Stimulated activated CD8-positive, alpha-beta memory T cell treated with anti-CD3 and anti-CD28 coated beads, Interleukin-7, amount 100 ng/mL, for 48 hours (primary cell): ENCODE measurements around the gene PRPF6.

ENCODE experiments used
- DNase-seq, 2 donors: peaks; one replicate each; pipeline ENCODE4 v3.0.0-alpha.2; 2020; ENCODE audit warnings: low read depth in 1 of 2; ENCODE audit errors: extremely low read depth in 1 of 2

The PRPF6 gene

DNA sequence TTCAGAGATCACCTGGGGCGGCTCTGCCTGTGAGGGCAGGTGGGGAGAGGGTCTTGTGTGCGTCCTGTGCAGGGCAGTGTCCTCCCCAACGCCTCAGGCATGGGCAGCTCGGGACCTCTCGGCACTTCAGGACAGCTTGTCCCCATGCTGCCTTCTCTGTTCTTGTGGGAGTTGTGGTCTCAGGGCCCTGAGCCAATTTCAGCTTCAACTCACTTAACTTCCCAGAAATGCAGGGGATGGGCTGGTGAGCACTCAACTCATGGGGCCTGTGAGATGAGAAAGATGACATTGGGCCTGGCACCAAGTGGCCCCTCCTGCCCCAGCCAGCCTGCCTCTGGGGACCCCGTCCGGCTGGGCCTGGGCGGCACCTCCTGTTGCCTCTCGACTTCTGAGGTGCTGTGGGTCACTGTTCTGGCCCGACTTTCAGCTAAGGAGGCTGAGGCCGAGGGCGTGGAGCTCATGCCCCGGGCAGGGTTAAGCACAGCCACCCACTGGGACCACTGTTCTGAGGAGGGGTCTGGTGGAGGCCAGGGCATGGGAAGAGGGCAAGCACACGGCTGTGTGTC lies 91.6 kb downstream of the PRPF6 start:
- no peak for DNase-seq

DNA sequence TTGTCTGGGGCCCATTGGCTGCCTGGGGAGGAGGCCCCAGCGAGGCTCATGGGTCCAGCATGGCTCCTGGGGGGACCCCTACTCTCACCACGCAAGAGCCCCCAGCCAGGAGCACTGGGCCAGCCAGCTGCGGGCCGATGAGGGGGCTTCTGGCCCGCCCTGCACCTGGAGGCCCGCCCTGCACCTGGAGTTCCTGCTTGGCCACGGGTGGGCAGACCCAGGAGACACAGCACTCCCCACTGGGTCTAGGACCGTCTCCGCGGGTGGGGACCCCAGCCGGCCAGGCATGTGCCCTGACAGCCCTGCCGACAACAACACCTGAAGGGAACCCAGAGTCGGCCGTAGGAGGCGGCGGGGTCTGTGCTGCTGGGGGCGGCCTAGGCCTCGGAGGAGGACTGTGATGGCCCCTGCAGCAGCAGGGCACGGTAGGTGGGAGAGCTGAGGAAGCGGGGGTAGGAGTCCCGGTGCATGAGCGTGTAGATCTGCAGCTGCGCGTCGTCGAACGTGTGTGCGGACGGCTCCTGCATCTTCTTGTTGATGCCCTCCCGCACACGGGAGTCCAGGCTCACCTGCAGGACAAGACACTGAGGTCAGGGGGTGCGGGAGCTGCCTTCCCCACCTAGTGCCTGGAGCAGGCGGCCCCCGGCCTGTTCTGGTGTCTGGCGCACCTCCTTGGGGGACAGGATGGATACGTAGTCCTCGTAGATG lies 92.7 kb downstream of the PRPF6 start:
- no peak for DNase-seq

DNA sequence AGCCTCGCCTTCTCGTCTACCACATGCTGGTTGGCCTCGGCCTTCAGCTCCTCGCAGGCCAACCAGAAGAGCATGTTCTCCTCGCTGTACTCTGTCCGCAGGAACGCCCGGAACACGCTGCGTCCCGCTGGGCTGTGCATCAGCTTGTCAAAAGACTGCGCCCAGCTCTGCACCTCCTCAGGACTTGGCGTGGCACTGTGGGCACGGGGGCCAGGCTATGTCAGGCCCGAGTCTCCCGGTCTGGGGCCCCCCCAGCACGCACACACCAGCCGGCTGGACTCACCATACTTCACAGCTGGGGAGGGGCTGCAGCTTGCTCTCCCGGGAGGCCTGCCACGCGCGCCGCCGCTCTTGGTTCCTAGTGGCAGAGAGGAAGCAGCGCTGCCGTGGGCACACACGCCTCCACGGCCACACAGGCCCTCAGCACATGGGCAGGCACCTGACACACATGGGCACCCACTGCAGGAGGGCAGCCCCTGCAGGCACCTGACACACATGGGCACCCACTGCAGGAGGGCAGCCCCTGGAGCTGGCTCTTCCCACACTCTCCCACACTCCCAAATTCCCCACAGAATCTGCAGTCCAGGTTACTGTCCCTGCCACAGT lies 93.4 kb downstream of the PRPF6 start:
- no peak for DNase-seq

DNA sequence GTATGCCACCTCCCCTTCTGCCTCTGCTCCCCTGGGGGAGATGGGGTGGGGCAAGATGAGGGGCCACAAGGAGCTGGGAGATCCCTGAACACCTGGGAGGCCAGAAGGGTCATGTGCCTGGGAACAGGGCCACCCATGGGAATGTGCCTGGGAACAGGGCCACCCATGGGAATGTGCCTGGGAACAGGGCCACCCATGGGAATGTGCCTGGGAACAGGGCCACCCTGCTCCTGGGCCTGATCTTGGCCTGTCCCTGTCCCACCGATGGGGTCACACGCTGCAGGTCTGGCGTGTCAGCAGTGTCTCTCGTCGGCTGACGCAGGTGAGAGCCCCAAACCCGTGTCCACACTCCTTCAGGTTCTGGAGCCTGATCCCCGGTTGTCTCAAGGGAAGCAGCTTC lies 94.0 kb downstream of the PRPF6 start:
- no peak for DNase-seq

DNA sequence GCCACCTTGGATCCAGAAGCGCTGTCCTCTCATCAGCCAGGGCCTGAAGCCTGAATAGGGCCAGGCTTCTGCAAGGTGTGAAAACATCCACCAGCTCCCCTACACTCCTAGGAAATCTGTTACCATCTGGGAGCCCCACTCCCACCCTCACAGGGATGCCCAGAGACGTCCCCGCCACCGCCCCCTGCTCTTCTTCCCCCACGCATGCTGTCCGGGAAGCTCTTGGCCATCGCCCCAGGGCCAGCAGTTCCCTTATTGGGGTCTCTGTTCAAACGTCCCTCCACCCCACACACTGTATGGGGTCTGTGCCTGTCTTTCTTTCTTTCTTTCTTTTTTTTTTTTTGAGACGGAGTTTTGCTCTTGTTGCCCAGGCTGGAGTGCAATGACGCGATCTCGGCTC lies 94.6 kb downstream of the PRPF6 start:
- DNase-seq: no peak

DNA sequence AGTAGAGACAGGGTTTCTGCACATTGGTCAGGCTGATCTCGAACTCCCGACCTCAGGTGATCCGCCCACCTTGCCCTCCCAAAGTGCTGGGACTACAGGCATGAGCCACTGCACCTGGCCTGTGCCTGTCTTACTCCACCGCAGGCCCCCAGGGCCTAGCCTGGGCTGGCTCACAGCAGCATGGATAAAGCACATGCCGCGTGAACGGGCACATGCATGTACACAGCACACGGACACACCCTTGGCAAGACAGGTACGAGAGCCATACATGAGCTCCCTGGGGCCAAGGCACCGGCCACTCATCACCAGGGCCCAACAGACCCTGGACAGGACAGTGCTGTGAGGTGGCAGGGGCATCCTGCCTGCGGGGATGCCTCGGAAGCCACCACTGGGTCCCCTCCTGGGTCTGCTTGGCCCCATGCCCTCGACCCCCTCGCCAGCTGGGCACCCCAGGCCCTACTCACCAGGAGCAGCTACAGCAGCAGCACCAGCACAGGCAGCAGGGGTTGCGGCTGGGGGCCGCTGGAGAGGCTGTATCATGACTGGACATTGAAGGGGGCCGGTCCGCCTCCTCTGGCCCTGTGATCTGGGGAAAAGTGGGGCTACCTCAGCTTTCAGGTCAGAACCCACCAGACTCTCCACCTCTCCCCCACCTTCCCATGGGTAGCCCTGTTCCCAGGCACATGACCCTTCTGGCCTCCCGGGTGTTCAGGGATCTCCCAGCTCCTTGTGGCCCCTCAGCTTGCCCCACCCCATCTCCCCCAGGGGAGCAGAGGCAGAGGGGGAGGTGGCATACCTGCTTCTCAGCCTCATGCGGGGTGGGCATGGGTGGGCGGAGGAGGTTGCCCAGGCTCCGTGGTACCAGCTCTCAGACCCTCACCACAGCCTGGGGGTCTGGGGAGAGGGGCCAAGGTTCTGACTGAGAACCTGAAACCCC lies 95.4 kb downstream of the PRPF6 start:
- no peak for DNase-seq

DNA sequence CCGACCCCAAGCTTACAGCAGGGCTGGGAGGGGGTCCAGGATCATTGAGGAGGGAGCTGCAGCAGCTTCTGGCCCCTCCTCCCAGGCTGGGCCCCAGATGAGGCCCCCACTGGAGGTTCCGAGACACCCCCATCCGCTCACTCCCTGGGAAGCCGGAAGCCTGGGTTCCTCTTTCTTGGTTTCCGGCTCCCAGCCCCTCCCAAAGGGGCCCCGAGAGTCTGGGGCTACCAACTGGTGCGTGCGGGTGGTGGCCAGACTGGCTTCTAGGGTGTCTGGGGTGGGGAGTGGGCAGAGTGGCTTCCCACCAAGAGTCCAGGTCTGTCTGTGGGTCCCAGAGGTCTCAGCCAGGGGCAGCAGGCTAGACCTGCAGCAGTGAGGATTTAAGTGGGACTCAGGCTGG lies 96.2 kb downstream of the PRPF6 start:
- DNase-seq: peak in 1 of 2 donors; percentile 23

DNA sequence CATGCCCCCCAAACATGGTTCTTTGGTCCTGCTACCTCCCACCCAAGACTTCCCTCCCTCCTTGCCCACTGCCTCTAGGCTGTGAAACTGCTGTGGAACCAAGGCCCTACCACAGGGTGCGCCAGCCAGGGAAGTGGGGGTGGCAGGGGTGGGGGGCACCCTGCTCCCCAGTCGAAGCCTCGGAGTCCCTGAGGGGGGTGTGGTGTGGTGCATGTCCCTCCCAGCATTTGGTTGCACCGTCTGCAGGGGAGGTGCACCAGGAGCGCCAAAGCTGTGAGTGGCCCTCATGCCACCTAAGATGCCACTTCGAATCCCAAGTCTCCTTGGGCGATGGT lies 96.6 kb downstream of the PRPF6 start:
- DNase-seq: no peak

DNA sequence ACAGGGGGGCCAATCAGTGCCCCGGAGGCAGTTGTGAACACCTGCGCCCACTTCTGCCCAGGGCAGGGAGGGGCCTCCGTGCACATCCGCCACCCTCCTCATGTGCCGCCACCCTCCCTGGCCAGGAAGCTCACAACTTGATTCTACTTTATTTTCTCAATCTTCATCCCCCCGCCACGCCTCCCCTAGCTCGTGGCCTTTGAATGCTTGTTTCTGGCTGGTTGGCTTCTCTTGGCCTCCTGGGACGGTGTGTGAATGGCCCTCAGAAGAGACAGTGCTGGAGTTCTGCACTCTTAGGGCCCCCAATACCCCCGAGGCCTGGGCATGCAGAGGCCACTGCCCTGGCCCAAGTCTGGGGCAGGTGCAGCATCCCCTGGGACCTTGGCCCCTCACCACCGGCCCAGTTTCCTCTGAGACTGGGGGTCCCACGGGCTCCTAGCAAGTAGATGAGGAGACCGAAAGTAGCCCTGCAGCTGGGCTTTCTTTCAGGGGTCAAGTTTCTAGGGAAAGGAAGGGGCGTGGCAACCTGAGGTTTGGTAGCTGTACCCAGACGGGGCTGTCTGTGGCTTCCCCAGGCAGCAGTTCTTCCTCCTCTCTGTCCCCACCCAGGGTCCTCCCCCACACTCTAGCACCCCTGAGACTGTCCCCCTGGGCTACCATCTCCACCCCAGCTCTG lies 97.1 kb downstream of the PRPF6 start:
- DNase-seq: peak in 1 of 2 donors; percentile 40

DNA sequence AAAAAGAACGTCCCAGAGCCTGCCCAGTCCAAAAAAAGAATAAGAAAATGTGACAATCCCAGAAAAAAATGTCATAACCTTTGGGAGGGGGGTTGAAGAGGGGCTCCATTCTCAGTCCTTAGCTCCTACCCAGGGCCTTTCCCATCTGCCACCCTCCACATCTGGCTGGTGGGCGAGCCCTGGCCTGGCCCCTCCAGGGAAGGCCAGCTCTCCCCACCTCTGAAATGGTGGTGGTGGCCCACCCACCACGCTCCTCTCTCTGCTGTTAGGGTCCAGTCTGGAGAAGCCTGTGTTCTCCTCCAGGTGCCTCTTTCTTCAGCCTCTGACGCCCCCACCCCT lies 98.0 kb downstream of the PRPF6 start:
- DNase-seq: no peak

DNA sequence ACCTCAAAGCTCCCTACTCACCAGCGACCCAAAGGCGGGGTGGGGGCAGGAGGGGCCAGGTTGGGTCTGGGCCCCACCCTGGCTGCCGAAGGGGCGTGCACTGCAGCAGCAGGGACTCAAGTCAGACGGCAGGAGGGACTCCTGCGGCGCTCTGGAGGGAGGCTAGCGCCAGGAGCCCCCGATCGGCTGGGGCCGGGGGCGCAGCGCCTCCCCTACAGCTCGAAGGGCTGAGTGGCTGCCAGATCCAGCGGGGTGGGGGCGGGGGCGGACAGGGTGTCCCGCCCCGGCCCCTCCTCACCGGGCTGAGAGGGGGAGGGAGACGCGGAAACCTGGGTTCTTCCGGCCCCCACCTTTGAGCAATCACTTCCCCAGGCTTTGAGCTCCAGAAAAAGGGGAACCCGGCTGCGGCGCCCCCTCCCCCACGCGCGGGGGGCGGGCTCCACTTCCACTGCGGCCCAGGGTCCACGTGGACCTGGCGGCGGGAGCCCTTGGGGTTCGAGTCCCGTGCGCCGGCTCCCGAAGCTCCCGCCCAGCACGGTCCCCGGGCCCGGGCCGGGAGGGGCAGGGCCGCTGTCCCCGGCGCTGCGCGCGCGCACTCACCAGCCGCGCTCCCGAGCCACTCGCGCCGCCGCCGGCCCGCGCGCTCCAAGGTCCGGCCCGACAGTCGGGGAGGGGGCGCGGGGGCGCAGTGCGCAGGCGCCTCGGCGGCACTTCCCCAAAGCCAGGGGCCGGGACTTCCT lies 98.5 kb downstream of the PRPF6 start, which contains the start of gene RGS19:
TSS of gene RGS19 (minus strand) at position 246 of the 740 bp plus-strand sequence. CDS start 2,632 bp downstream, outside the sequence.
- DNase-seq: peak in 1 of 2 donors; percentile 43

DNA sequence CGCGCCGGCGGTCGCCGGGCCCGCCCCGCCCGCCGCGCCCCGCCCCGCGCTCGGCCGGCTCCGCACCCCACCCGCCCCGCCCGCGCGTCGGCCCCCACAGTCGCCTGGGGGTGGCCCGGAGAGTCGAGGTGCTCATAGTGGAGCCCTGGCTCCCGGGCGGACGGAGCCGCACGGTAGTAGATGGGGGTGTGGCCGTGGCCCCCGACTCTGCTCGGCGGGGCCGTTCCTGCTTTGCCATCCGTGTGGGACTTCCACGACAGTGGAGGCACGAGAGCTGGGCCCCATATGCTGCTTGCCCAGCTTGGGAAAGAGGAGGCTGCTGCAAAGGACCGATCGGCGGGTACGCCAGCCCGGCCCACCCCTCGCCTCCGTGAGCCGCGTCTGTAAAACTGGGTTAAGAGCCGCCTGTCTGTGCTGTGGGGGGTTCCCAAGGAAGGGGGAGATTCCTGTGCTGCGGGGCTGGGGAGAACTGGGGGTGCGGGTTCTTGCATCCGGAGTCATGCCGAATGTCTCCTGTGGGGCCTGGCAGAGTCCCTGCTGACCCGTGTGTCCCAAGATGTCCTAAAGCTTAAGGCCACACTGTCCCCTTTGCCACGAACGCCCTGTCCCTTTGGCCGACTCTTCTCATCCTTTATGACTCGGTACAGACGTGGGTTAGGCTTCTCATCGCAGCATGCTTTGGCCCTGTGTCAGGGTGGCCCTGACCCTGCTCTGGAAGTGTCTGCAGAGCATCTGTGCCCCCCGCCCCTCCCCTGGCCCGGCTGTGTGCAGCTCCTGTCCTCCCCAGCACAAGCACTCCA lies 99.3 kb downstream of the PRPF6 start, which contains the start of gene OPRL1:
TSS of gene OPRL1 (plus strand) at position 70 of the 800 bp plus-strand sequence. CDS start 12,639 bp downstream, outside the sequence.
- no peak for DNase-seq

DNA sequence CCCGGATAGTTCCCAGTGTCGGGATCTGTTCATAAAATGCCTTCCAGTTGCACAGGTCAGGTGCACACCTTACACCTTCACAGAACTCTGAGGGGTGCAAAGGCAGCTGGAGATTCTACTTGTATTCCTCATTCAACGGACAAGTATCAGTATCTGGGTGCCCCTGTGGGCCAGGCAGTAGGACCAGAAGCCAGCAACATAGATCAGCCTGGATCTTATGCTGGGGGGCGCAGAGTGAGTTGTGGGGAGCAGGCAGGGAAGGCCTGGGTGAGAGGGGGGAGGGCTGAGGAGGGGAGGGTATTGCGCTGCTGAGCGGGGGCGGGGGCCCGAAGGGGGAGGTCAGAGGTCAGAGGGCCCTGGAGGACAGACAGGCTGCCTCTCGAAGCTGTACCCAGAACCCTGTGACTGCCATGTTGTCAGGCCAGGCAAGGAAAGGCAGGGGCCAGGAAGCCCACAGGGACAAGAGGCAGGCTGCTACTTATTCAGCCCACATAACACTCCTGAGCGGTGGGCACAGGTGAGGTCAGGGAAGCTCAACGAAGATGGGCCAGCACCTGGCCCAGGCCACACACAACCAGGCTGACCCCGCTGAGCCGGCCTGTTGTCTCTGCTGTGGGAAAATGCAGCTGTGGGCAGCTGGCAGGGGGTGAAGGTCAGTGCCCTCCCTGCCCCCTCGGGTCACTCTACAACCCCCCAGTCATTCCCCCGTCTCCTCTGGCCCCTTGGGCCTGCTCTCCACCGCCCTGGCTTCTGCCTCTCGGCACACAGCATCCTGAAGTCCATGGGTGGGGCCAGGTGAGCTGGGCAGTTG lies 100.1 kb downstream of the PRPF6 start:
- DNase-seq: no peak

DNA sequence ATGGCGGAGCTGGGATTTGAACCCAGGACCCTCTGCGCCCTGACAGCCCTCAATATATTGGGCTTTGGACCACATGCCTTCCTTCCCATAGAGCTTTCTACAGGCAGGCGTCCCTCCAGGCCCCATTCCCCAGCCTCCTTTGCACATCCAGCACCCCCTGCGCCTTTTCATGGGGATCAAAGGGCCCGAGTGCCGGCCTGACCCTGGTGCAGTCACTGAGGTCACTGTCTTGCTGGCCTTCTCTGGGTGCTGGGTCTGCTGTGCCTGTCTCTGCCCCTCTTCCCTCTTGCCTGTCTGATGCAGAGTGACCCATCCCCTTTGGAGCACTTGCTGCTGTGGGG lies 100.7 kb downstream of the PRPF6 start:
- no peak for DNase-seq

DNA sequence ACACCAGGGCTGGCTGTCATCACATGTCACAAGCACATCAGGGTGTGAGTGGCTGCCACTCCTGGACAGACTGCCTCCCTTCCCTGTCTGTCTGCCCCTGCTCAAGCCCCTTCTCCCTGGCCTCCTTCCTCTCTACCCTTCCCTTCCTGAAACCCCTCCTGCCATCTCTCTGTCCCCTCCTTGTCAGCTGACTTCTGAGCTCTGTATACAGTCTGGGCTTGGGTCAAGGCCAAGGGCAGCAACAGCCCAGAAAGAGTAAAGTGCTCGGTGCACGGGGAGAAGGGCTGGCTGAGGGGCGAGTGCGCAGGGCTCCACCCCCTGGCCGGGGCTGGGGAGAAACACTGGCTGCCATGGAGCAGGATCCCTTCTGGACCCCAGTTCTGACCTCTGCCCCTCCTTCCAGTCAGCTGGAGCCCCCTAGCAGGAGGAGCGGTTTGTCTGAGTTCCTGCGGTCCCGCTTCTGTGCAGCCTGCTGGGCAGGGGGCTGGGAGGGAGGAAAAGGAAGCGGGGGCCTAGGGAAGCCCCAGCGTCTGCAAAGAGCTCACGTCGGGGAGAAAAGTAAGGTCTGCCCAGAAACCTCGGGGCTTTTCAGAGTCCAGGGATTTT lies 101.3 kb downstream of the PRPF6 start:
- no peak for DNase-seq
